ENCODE measurements around the gene CCDC51. TPM values are rescaled to one million over a fixed set of nuclear protein-coding genes. Genes with fewer than 3 reads are reported as not detected.

Gene CCDC51
- total and polyA plus RNA-seq, 2 of the 13 experiments (the other 11 are each of a cell fraction or from before 2014, with no cell fraction given) = 18.1 to 29.4 TPM

- no peak for TF ChIP-seq POLR2G (IDR thresholded peaks at IDR 0.05; ENCODE audit: low read depth, low read length)
- peak; percentile 65; the same call in 1 of the 2 replicates for TF ChIP-seq ZBTB7B (CRISPR knock-in tag; IDR thresholded peaks at IDR 0.05)
- no peak for TF ChIP-seq ZNF414 (CRISPR knock-in tag; IDR thresholded peaks at IDR 0.05)
- peak; percentile 47; the same call in 1 of the 2 replicates for TF ChIP-seq CBX5 (CRISPR knock-in tag; IDR thresholded peaks at IDR 0.05; ENCODE audit: borderline replicate concordance)
- no peak for TF ChIP-seq KLF15 (CRISPR knock-in tag; IDR thresholded peaks at IDR 0.05; ENCODE audit: borderline replicate concordance)
- 0 out of 2 replicates have a peak, but pooled peaks have one; percentile 47 for TF ChIP-seq ZNF740 (CRISPR knock-in tag; IDR thresholded peaks at IDR 0.05)
- TF ChIP-seq ZKSCAN8 (CRISPR knock-in tag; IDR thresholded peaks at IDR 0.05; ENCODE audit: borderline replicate concordance) = peak; percentile 40; the same call in 1 of the 2 replicates
- TF ChIP-seq ERF (CRISPR knock-in tag; IDR thresholded peaks at IDR 0.05) = peak; percentile 60; the same call in 1 of the 2 replicates
- TF ChIP-seq TCF12 (IDR thresholded peaks at IDR 0.05) = no peak
- peak; percentile 51; the same call in 1 of the 2 replicates for TF ChIP-seq TCF12 (CRISPR knock-in tag; IDR thresholded peaks at IDR 0.05)
- no peak for TF ChIP-seq ZNF605 (CRISPR knock-in tag; IDR thresholded peaks at IDR 0.05)
- TF ChIP-seq HOMEZ (CRISPR knock-in tag; IDR thresholded peaks at IDR 0.05; ENCODE audit: low read depth) = 0 out of 2 replicates have a peak, but pooled peaks have one; percentile 37
- TF ChIP-seq CC2D1A (CRISPR knock-in tag; IDR thresholded peaks at IDR 0.05) = no peak
- no peak for TF ChIP-seq GRHL1 (CRISPR knock-in tag; conservative IDR thresholded peaks at IDR 0.05)
- no peak for TF ChIP-seq MNT (IDR thresholded peaks at IDR 0.05)
- peak; percentile 32; the same call in 1 of the 2 replicates for TF ChIP-seq ESRRA (CRISPR knock-in tag; IDR thresholded peaks at IDR 0.05; ENCODE audit: low read depth)
- TF ChIP-seq MXD4 (CRISPR knock-in tag; IDR thresholded peaks at IDR 0.05) = 0 out of 2 replicates have a peak, but pooled peaks have one; percentile 18
- TF ChIP-seq CREM (IDR thresholded peaks at IDR 0.05) = no peak
- no peak for TF ChIP-seq CREM (CRISPR knock-in tag; IDR thresholded peaks at IDR 0.05)
- no peak for TF ChIP-seq ARID2 (CRISPR knock-in tag; IDR thresholded peaks at IDR 0.05; ENCODE audit: borderline replicate concordance)
- TF ChIP-seq MTERF4 (CRISPR knock-in tag; IDR thresholded peaks at IDR 0.05) = no peak
- TF ChIP-seq JDP2 (CRISPR knock-in tag; IDR thresholded peaks at IDR 0.05; ENCODE audit: borderline replicate concordance) = no peak
- no peak for TF ChIP-seq ZNF839 (CRISPR knock-in tag; IDR thresholded peaks at IDR 0.05; ENCODE audit: borderline replicate concordance)
Measured at GRCh38 chr3:48435774-48436476, 4.0 kb downstream of the CCDC51 start (continued).

All from HepG2 (cell line).